Endothelial cell of umbilical vein (primary cell): Measurements from ENCODE around the gene STARD13. TPM values are rescaled to one million over a fixed set of nuclear protein-coding genes. Genes with fewer than 3 reads are reported as not detected.

Source experiments
- BruUV-seq: library from RNA; stranded (reverse); fragments of 400-500 nt; replicated peaks from 2 replicates; lab custom pipeline; 2021; lab: Mats Ljungman, UMichigan
- CTCF ChIA-PET: fragments of 300-600, 350-600 bp; sonication (Branson Sonifier 250); formaldehyde crosslinking; loops from one replicate; lab custom pipeline; 2021; ENCODE audit warnings: antibody characterized with exemption, inconsistent platforms; lab: Charles Lee
- POLR2A ChIA-PET: fragments of 300-600, 350-600 bp; sonication (Branson Sonifier 250); formaldehyde crosslinking; loops from one replicate; lab custom pipeline; 2021; ENCODE audit warnings: antibody characterized with exemption, inconsistent platforms; lab: Charles Lee
- DNase-seq: peaks from one replicate; pipeline ENCODE4 v3.0.0-alpha.2; 2011; ENCODE audit warnings: low read depth, low spot score
- FAIRE-seq: peaks from 2 replicates; lab custom pipeline; 2011; peaks lifted over from hg19 to GRCh38; lab: Jason Lieb, UNC
- H2AFZ ChIP-seq: 2 replicates; pipeline ENCODE4 v1.6.0; 2012; ENCODE audit warnings: low read depth, low read length, control low read depth, inconsistent platforms
- H3K27ac ChIP-seq: 2 replicates; pipeline ENCODE4 v1.5.1; 2011; ENCODE audit warnings: low read depth, mild to moderate bottlenecking, control low read depth, low read length, moderate library complexity; ENCODE audit not compliant: insufficient read depth
- H3K27me3 ChIP-seq, 2 experiments: 2 replicates each; pipeline versions ENCODE4 v1.6.0 to v1.6.1; 2011; ENCODE audit warnings: low read length in 2 of 2, mixed read lengths in 1 of 2; ENCODE audit not compliant: control insufficient read depth in 2 of 2, insufficient read depth in 2 of 2
- H3K36me3 ChIP-seq, 2 experiments: 2 replicates in 1 of 2; 3 replicates in 1 of 2; pipeline ENCODE4 v1.5.1; 2011; ENCODE audit warnings: low read length in 2 of 2, mild to moderate bottlenecking in 1 of 2, moderate library complexity in 1 of 2; ENCODE audit not compliant: control insufficient read depth in 2 of 2, insufficient read depth in 2 of 2; ENCODE audit errors: extremely low read depth in 1 of 2
- H3K4me1 ChIP-seq: 3 replicates; pipeline ENCODE4 v1.5.1; 2011; ENCODE audit warnings: mild to moderate bottlenecking, low read length; ENCODE audit not compliant: control insufficient read depth, insufficient read depth; ENCODE audit errors: extremely low read depth
- H3K4me2 ChIP-seq: 2 replicates; pipeline ENCODE4 v1.6.1; 2011; ENCODE audit warnings: low read length, control low read depth, mixed read lengths; ENCODE audit not compliant: insufficient read depth
- H3K4me3 ChIP-seq, 3 experiments: fragments of 200-600 bp in 1 of 3; sonication (generic), shearing (Covaris generic) in 1 of 3; replicated peaks in 1 of 3; 2 replicates each; pipeline ENCODE4 v1.5.1; 2011 to 2016; ENCODE audit warnings: control low read depth in 3 of 3, low read length in 3 of 3, mild to moderate bottlenecking in 2 of 3, inconsistent platforms in 1 of 3, low read depth in 1 of 3, moderate library complexity in 1 of 3; ENCODE audit not compliant: insufficient read depth in 1 of 3
- H3K79me2 ChIP-seq: 2 replicates; pipeline ENCODE4 v1.6.0; 2012; ENCODE audit warnings: low read length, inconsistent platforms; ENCODE audit not compliant: control insufficient read depth, insufficient read depth
- H3K9ac ChIP-seq: replicated peaks from 2 replicates; pipeline ENCODE3; 2011; ENCODE audit warnings: low read length, control low read depth; ENCODE audit not compliant: insufficient read depth; ENCODE audit errors: extremely low read depth
- H3K9me1 ChIP-seq: replicated peaks from 3 replicates; pipeline ENCODE4 v1.6.0; 2011; ENCODE audit warnings: mild to moderate bottlenecking, low read length; ENCODE audit not compliant: control insufficient read depth, insufficient read depth; ENCODE audit errors: extremely low read depth
- H3K9me3 ChIP-seq: replicated peaks from 2 replicates; pipeline ENCODE4 v1.5.1; 2012; ENCODE audit warnings: low read length, inconsistent platforms; ENCODE audit not compliant: control insufficient read depth, insufficient read depth
- H4K20me1 ChIP-seq: replicated peaks from 2 replicates; pipeline ENCODE3; 2011; ENCODE audit warnings: mild to moderate bottlenecking, low read length; ENCODE audit not compliant: control insufficient read depth, insufficient read depth; ENCODE audit errors: extremely low read depth
- EZH2 ChIP-seq: IDR thresholded peaks from 2 replicates; pipeline ENCODE4 v1.6.1; 2012; ENCODE audit warnings: borderline replicate concordance, low read depth, mild to moderate bottlenecking, moderate library complexity, low read length, inconsistent platforms; ENCODE audit not compliant: severe bottlenecking
- FOS ChIP-seq: IDR thresholded peaks from 2 replicates; pipeline ENCODE4 v1.6.1; 2011; ENCODE audit warnings: mild to moderate bottlenecking, low read length, moderate library complexity, borderline replicate concordance; ENCODE audit not compliant: insufficient read depth
- GATA2 ChIP-seq: IDR thresholded peaks from 2 replicates; pipeline ENCODE4 v1.7.0; 2011; ENCODE audit warnings: low read depth, mild to moderate bottlenecking, moderate library complexity, mixed read lengths, low read length; ENCODE audit not compliant: insufficient read length, insufficient read depth
- JUN ChIP-seq: IDR thresholded peaks from 2 replicates; pipeline ENCODE4 v1.6.1; 2011; ENCODE audit warnings: borderline replicate concordance, low read depth; ENCODE audit not compliant: insufficient read length, insufficient read depth
- MAX ChIP-seq: IDR thresholded peaks from 2 replicates; pipeline ENCODE4 v1.6.1; 2011; ENCODE audit not compliant: insufficient read depth, insufficient read length
- MYC ChIP-seq: IDR thresholded peaks from one replicate; pipeline ENCODE4 v1.6.1; 2011; ENCODE audit warnings: mild to moderate bottlenecking, low read depth, low read length
- POLR2A ChIP-seq: IDR thresholded peaks from 2 replicates; pipeline ENCODE4 v1.6.1; 2012; ENCODE audit warnings: low read depth, mild to moderate bottlenecking, control low read depth, low read length
- POLR2AphosphoS5 ChIP-seq: IDR thresholded peaks from 2 replicates; pipeline ENCODE4 v1.6.1; 2012; ENCODE audit warnings: low read depth, mild to moderate bottlenecking, control low read depth, low read length, moderate library complexity; ENCODE audit not compliant: insufficient read depth
- dilution Hi-C: fragments of 300-500 bp; cut with MboI; formaldehyde crosslinking; loops from one replicate; pipeline ENCODE4 v1.15.0; 2019; ENCODE audit warnings: low sequenced_read_pairs; ENCODE audit not compliant: extremely low pct_ligation_motif_present
- intact Hi-C: fragments of 100-400 bp; cut with micrococcal nuclease; formaldehyde crosslinking; loops from one replicate; pipeline ENCODE4 v1.10.0; 2022
- polyA plus RNA-seq, 4 experiments: library from polyadenylated mRNA; depleted of rRNA in 3 of 4; stranded (reverse) in 3 of 4; unstranded in 1 of 4; fragments of >200 nt; gene quantifications; 2 replicates each; pipeline versions ENCODE4 v1.2.1 to v1.2.3, GENCODE V29; 2011 to 2012; ENCODE audit warnings: missing spikeins in 1 of 4
- total RNA-seq: library from RNA; stranded (reverse); gene quantifications from 2 replicates; pipeline ENCODE4 v1.2.3, GENCODE V29; 2021
- TF ChIP-seq, protein P1 (sequence below), 2 donors: IDR thresholded peaks; 1 replicate in 1 of 2; 2 replicates in 1 of 2; pipeline ENCODE4 v1.5.1; 2011; ENCODE audit warnings: low read length in 2 of 2, mild to moderate bottlenecking in 2 of 2, moderate library complexity in 2 of 2, control low read depth in 1 of 2, inconsistent platforms in 1 of 2, low read depth in 1 of 2; ENCODE audit not compliant: insufficient read depth in 1 of 2; ENCODE audit errors: extremely low read depth in 1 of 2

STARD13 gene
- total and polyA plus RNA-seq, 2 donors (not counting 3 experiments of a cell fraction or from before 2014, with no cell fraction given): 11.0 to 47.7 TPM

DNA sequence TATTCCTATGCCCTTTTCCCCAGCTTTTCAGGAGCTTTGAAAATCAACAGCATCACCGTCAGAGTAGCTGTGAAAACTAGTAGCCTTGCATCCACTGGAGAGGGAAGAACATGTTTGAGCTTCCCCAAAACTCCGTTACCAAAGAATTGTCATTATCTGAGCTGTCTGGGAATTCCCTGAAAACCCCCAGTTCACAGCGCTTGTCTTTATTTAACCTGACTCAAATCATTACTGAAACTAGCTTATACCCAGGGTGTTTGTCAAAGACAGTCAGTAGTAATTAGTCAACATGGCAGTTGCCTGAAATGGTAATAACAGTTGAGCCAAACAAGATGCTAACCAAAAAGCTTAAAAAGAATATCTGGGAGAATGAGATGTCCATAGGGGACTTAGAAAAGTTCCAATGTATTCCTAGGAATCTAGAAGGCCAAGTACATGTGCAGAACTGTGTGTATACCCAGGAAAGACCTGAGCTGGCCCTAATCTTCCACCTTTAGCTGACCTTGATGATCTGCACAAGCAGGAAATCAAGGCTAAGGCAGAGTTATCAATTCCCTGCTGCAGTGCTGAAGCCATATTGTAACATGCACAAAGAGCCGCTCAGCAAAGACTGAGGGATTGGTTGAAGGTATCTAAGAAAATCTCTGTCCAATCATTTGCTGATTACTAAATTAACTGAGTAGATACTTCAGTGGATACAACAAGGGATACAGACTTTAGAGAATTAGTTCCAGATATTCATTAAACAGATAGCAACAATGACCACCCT, 138.5 kb downstream of the STARD13 start:
- H3K9ac ChIP-seq: no peak overlapping the region
- peaks cover 7% of the 10 kb centered on the region for H3K4me1 ChIP-seq
- TF ChIP-seq FOS: no peak
- TF ChIP-seq EZH2: no peak
- no peak for TF ChIP-seq GATA2
- TF ChIP-seq, protein P1, sequence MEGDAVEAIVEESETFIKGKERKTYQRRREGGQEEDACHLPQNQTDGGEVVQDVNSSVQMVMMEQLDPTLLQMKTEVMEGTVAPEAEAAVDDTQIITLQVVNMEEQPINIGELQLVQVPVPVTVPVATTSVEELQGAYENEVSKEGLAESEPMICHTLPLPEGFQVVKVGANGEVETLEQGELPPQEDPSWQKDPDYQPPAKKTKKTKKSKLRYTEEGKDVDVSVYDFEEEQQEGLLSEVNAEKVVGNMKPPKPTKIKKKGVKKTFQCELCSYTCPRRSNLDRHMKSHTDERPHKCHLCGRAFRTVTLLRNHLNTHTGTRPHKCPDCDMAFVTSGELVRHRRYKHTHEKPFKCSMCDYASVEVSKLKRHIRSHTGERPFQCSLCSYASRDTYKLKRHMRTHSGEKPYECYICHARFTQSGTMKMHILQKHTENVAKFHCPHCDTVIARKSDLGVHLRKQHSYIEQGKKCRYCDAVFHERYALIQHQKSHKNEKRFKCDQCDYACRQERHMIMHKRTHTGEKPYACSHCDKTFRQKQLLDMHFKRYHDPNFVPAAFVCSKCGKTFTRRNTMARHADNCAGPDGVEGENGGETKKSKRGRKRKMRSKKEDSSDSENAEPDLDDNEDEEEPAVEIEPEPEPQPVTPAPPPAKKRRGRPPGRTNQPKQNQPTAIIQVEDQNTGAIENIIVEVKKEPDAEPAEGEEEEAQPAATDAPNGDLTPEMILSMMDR (IDR thresholded peaks at IDR 0.05; ENCODE audit: extremely low read depth in 1 of 2, insufficient read depth in 1 of 2, low read depth in 1 of 2, low read length in 2 of 2): no peak
- no peak for TF ChIP-seq MYC
- TF ChIP-seq JUN: no peak
- no peak for TF ChIP-seq POLR2AphosphoS5
- TF ChIP-seq POLR2A: no peak
- no peak for TF ChIP-seq MAX
- ChIA-PET CTCF (interaction anchor here (1.3 to 2.6 kb wide), 4 partner anchors 10 to 80 kb away, joined by 3 to 9 read pairs (median 8); no protein-coding TSS in a partner anchor), POLR2A (no interaction called here)
- H3K27me3 ChIP-seq: no peaks in the 10 kb centered on the region
- BruUV-seq: no TSS peak
- H3K9me3 ChIP-seq: no peaks in the 10 kb centered on the region
- H3K27ac ChIP-seq: no peak overlapping the region
- FAIRE-seq (no peak), DNase-seq (no peak)
- dilution Hi-C loops (no loop called here), intact Hi-C loops (no loop called here)
- no peaks in the 10 kb centered on the region for H3K36me3 ChIP-seq
- no peaks in the 10 kb centered on the region for H3K9me1 ChIP-seq
- H2AFZ ChIP-seq: no peak overlapping the region
- no peak overlapping the region for H3K4me3 ChIP-seq
- peaks cover 47% of the 10 kb centered on the region for H3K79me2 ChIP-seq
- no peak overlapping the region for H3K4me2 ChIP-seq
- no peaks in the 10 kb centered on the region for H4K20me1 ChIP-seq
